ENCODE data around the gene POLK. TPM values are rescaled to one million over a fixed set of nuclear protein-coding genes. Genes with fewer than 3 reads are reported as not detected.
A peak's percentile ranks its signal among the peaks of the same experiment; 100 is the strongest.

Gene POLK
- total and polyA plus RNA-seq, 2 experiments from 2014 or later, result 10.0 to 11.7 TPM

GRCh38 chr5:75536147-75536546 lies 24.5 kb downstream of the POLK start:
- no peaks in the 10 kb centered on the region for H3K36me3 ChIP-seq
- H3K27ac ChIP-seq, result no peak overlapping the region
- no peaks in the 10 kb centered on the region for H3K9me3 ChIP-seq (ENCODE audit: low read depth)
- no peak for DNase-seq (ENCODE audit: low read depth in 1 of 2, low spot score in 1 of 2)
- no peak for TF ChIP-seq CTCF (IDR thresholded peaks at IDR 0.05; ENCODE audit: low read depth, low read length)
- H3K4me1 ChIP-seq (ENCODE audit: low read depth), result no peaks in the 10 kb centered on the region
- no peaks in the 10 kb centered on the region for H3K27me3 ChIP-seq
- H3K4me3 ChIP-seq, result no peak overlapping the region

GRCh38 chr5:75536694-75537360 lies 25.1 kb downstream of the POLK start:
- Histone ChIP-seq H3K27ac (no peak overlapping the region), H3K9me3 (ENCODE audit: low read depth) (no peaks in the 10 kb centered on the region), H3K27me3 (no peaks in the 10 kb centered on the region), H3K4me1 (ENCODE audit: low read depth) (no peaks in the 10 kb centered on the region), H3K4me3 (no peak overlapping the region), H3K36me3 (no peaks in the 10 kb centered on the region)
- no peak for DNase-seq (ENCODE audit: low read depth in 1 of 2, low spot score in 1 of 2)
- no peak for TF ChIP-seq CTCF (IDR thresholded peaks at IDR 0.05; ENCODE audit: low read depth, low read length)

- Histone ChIP-seq H3K36me3 (no peaks in the 10 kb centered on the region), H3K27me3 (no peaks in the 10 kb centered on the region), H3K4me1 (ENCODE audit: low read depth) (no peaks in the 10 kb centered on the region), H3K4me3 (no peak overlapping the region), H3K27ac (no peak overlapping the region), H3K9me3 (ENCODE audit: low read depth) (no peaks in the 10 kb centered on the region)
- no peak for TF ChIP-seq CTCF (IDR thresholded peaks at IDR 0.05; ENCODE audit: low read depth, low read length)
- DNase-seq (ENCODE audit: low read depth in 1 of 2, low spot score in 1 of 2), result peak in 1 of 2 donors; percentile 17
Observed at GRCh38 chr5:75538211-75538610, 26.5 kb downstream of the POLK start.

GRCh38 chr5:75545131-75545530 lies 33.4 kb downstream of the POLK start:
- no peak for DNase-seq (ENCODE audit: low read depth in 1 of 2, low spot score in 1 of 2)
- Histone ChIP-seq H3K36me3 (no peaks in the 10 kb centered on the region), H3K4me1 (ENCODE audit: low read depth) (no peaks in the 10 kb centered on the region), H3K27ac (no peak overlapping the region), H3K4me3 (no peak overlapping the region), H3K9me3 (ENCODE audit: low read depth) (no peaks in the 10 kb centered on the region), H3K27me3 (no peaks in the 10 kb centered on the region)
- TF ChIP-seq CTCF (IDR thresholded peaks at IDR 0.05; ENCODE audit: low read depth, low read length), result no peak

- Histone ChIP-seq H3K36me3 (no peaks in the 10 kb centered on the region), H3K4me3 (no peak overlapping the region), H3K9me3 (ENCODE audit: low read depth) (no peaks in the 10 kb centered on the region), H3K27ac (no peak overlapping the region), H3K4me1 (ENCODE audit: low read depth) (no peaks in the 10 kb centered on the region), H3K27me3 (no peaks in the 10 kb centered on the region)
- TF ChIP-seq CTCF (IDR thresholded peaks at IDR 0.05; ENCODE audit: low read depth, low read length), result no peak
- no peak for DNase-seq (ENCODE audit: low read depth in 1 of 2, low spot score in 1 of 2)
Observed at GRCh38 chr5:75546830-75547229, 35.1 kb downstream of the POLK start.

Measured in cardiac muscle cell (in vitro differentiated cells and primary cell).